ENCODE measurements around the gene SPATA16. TPM values are rescaled to one million over a fixed set of nuclear protein-coding genes. Genes with fewer than 3 reads are reported as not detected.
"Not testable (repeated sequence)": the region's sequence is repeated elsewhere in the genome, so short reads cannot be mapped to it uniquely, and the experiment has no call there.

Gene SPATA16
- polyA plus RNA-seq, 4 donors = not detected

- no peak for DNase-seq (ENCODE audit: low read depth in 4 of 4, low spot score in 3 of 4)
Observed at GRCh38 chr3:172968646-172969045, 172.4 kb downstream of the SPATA16 start.

GRCh38 chr3:172965256-172965655 is 175.8 kb downstream of the SPATA16 start:
- no peak for DNase-seq (ENCODE audit: low read depth in 4 of 4, low spot score in 3 of 4)

- DNase-seq (ENCODE audit: low read depth in 4 of 4, low spot score in 3 of 4) = not testable (repeated sequence)
Observed at GRCh38 chr3:172960626-172961182, 180.3 kb downstream of the SPATA16 start.

- DNase-seq (ENCODE audit: low read depth in 4 of 4, low spot score in 3 of 4) = no peak
Observed at GRCh38 chr3:172958565-172958964, 182.5 kb downstream of the SPATA16 start.

GRCh38 chr3:172953571-172953970 is 187.5 kb downstream of the SPATA16 start:
- no peak for DNase-seq (ENCODE audit: low read depth in 4 of 4, low spot score in 3 of 4)

- no peak for DNase-seq (ENCODE audit: low read depth in 4 of 4, low spot score in 3 of 4)
Observed at GRCh38 chr3:172951511-172951910, 189.5 kb downstream of the SPATA16 start.

- no peak for DNase-seq (ENCODE audit: low read depth in 4 of 4, low spot score in 3 of 4)
Observed at GRCh38 chr3:172946061-172946460, 195.0 kb downstream of the SPATA16 start.

- DNase-seq (ENCODE audit: low read depth in 4 of 4, low spot score in 3 of 4) = no peak
Observed at GRCh38 chr3:172939651-172940293, 201.3 kb downstream of the SPATA16 start.

GRCh38 chr3:172938788-172939187 is 202.2 kb downstream of the SPATA16 start:
- no peak for DNase-seq (ENCODE audit: low read depth in 4 of 4, low spot score in 3 of 4)

GRCh38 chr3:172931746-172932285 is 209.2 kb downstream of the SPATA16 start:
- no peak for DNase-seq (ENCODE audit: low read depth in 4 of 4, low spot score in 3 of 4)

GRCh38 chr3:172929451-172929850 is 211.6 kb downstream of the SPATA16 start:
- DNase-seq (ENCODE audit: low read depth in 4 of 4, low spot score in 3 of 4) = no peak

- DNase-seq (ENCODE audit: low read depth in 4 of 4, low spot score in 3 of 4) = no peak
Observed at GRCh38 chr3:172924546-172924945, 216.5 kb downstream of the SPATA16 start.

- no peak for DNase-seq (ENCODE audit: low read depth in 4 of 4, low spot score in 3 of 4)
Observed at GRCh38 chr3:172919297-172919683, 221.7 kb downstream of the SPATA16 start.

- DNase-seq (ENCODE audit: low read depth in 4 of 4, low spot score in 3 of 4) = no peak
Observed at GRCh38 chr3:172918568-172919296, 222.3 kb downstream of the SPATA16 start.

GRCh38 chr3:172918165-172918564 is 222.9 kb downstream of the SPATA16 start:
- DNase-seq (ENCODE audit: low read depth in 4 of 4, low spot score in 3 of 4) = no peak

- no peak for DNase-seq (ENCODE audit: low read depth in 4 of 4, low spot score in 3 of 4)
Observed at GRCh38 chr3:172915911-172916514, 225.0 kb downstream of the SPATA16 start.

GRCh38 chr3:172914854-172915253 is 226.2 kb downstream of the SPATA16 start:
- DNase-seq (ENCODE audit: low read depth in 4 of 4, low spot score in 3 of 4) = no peak

- no peak for DNase-seq (ENCODE audit: low read depth in 4 of 4, low spot score in 3 of 4)
Observed at GRCh38 chr3:172913911-172914655, 227.0 kb downstream of the SPATA16 start.

- no peak for DNase-seq (ENCODE audit: low read depth in 4 of 4, low spot score in 3 of 4)
Observed at GRCh38 chr3:172911142-172911541, 229.9 kb downstream of the SPATA16 start.

GRCh38 chr3:172908771-172909270 is 232.2 kb downstream of the SPATA16 start:
- DNase-seq (ENCODE audit: low read depth in 4 of 4, low spot score in 3 of 4) = no peak

Measured in right renal pelvis (tissue), 4 donors.